Posterior vena cava (tissue), 2 donors: ENCODE results near the gene TIMM21. TPM values are rescaled to one million over a fixed set of nuclear protein-coding genes. Genes with fewer than 3 reads are reported as not detected.

Source experiments
- DNase-seq: peaks from one replicate; pipeline ENCODE4 v3.0.0-alpha.2; 2020; ENCODE audit warnings: low spot score
- intact Hi-C, 2 donors: fragments of 100-400 bp; cut with DNase I; formaldehyde crosslinking; loops; one replicate each; pipeline versions ENCODE4 v1.14.1 to v1.14.2; 2022 to 2023
- total RNA-seq, 2 donors: library from RNA; stranded (reverse); fragmentation: NEBNext Ultra II Directional; extraction: Animal tissue kit (Norgen Biotek cat#: 25700); gene quantifications; one replicate each; pipeline ENCODE4 v1.2.1, GENCODE V29; 2021
- donor health status: DM: yes; HTN: yes; CAD: no.
- donor health status: DM: yes; HTN: yes; CAD: no.

Gene TIMM21
- total RNA-seq, 2 donors from 2014 or later = 22.8 to 31.3 TPM

DNA sequence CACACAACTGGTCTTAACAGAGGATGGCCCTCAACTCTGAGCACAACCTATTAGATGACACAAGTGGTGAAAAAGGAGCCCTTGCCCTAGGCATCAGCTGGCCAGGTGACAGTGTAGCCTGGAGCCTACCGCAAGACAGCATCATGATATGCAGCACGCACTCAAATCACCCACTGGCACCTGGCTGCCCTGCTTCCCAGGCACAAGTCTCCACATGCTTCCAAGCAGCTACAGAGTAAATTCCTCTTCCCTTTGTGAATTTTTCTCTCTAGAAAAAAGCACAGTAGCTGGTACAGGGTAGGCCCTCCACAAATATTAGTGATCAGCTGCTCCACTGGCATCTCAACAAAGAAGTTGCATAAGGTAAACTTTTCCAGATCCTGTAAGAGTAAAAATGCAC, 6.7 kb upstream of the TIMM21 start:
- DNase-seq = no peak
- intact Hi-C loops = no loop called here

DNA sequence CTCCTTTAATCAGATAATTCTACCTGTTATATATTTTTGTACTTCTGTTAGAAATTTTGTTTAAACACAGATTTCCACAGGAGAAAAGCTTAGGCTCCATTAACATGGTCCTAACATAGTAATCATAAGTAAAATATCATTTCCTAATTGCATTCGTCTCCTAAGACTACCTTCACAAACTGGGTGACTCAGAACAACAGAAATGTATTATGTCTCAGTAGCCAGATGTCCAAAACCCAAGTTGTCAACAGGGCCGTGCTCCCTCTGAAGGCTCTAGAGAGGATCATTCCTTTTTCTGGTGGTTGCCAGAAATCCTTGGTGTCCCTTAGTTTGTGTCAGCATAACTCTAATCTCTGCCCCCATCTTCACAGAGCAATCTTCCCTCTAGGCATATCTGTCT, 6.1 kb upstream of the TIMM21 start:
- DNase-seq = no peak

DNA sequence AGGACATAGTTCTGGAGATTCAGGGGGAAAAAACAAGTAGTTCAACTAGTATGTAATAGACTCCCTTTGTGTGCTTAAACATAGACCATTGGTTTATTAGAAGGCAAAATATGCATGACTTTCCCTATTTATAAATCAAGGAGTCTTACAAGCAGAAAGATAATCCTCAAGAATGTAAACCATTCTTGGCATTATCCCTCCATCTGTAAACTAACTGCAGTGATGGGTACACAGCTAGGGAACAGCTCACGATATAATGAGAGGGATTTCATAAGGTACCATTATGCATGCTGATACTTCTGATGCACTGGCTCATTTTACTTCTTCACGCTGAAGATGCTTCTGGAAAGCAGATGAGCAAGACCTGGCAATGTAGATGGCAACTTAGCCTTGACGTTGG, 1.6 kb upstream of the TIMM21 start:
- DNase-seq = no peak
- intact Hi-C loops = no loop called here

More for the DNA sequence above, 6.1 kb upstream of the TIMM21 start:
- intact Hi-C loops = no loop called here

DNA sequence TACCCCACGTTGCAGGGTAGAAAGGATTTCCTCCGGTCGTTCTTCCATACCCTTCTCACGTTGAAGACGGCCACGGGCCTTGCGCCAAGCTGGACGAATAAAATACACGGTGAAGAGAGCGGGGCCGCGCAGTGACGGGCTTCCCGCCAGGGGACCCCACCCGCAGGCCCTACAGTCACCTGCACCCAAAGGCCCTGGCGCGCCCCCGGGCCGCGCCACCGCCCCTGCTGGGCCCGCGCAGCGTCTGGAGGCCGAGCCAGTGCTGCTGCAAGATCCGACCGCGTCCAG, 888 bp upstream of the TIMM21 start:
- intact Hi-C loops = no loop called here
- no peak for DNase-seq

DNA sequence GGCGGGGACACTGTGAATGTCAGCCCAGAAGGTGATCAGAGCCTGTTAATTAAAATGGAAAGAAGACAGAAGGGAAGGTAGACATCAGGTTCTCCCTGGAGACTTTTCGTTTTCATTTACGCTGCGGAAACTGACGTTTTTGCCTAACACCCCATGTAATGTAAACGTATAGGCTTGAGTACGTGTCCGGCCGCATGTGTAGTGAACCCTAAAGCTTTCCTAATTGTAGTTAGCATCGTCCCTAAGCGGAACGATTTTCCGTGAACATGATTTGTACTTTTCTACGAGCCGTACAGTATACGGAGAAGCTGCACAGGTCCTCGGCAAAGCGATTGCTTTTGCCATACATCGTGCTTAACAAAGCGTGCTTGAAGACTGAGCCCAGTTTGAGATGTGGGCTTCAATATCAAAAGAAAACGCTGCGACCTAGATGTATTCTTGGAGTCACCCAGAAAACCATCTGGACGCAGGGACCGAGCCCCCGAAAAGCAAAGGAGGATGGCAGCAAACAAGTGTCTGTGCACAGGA, 284 bp downstream of the TIMM21 start:
- intact Hi-C loops = no loop called here
- DNase-seq = no peak

DNA sequence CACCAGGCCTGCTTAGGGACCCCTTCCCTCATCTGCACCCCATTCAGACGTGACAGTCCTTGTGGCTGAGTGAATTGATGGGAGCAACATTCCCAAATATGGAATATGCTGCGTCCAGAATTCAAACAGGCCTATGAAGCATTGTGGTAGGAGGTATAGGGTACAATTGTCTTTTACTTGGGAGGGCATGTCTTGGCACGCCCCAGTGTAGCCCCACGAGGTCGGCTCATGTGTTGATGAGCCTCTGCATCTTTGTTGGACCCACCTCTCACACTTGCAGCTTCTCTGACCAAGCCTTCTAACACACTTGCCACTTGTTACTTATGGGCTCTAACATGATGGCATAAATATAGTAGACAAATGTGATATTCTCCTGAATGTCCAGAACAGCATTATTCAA, 1.6 kb downstream of the TIMM21 start:
- intact Hi-C loops = no loop called here
- no peak for DNase-seq

DNA sequence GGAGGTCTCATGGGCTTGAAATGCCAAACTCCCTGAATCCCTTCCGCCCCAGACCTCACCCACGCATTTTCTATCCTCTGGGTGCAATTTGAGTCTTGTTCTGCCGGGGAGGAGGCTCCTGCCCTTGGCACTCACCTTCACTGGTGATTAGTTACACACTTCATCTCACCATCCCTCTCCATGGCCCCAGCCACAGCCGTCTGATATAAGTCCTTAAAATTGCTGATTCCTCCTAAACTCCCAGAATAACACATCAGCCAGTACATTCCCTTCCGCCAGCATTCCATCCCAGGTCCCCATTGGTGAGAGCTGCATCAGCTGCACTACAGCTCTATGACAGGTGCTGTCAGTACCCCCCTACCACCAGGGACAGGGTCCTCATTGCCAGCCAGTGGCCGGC, 3.9 kb downstream of the TIMM21 start:
- intact Hi-C loops = no loop called here
- no peak for DNase-seq

DNA sequence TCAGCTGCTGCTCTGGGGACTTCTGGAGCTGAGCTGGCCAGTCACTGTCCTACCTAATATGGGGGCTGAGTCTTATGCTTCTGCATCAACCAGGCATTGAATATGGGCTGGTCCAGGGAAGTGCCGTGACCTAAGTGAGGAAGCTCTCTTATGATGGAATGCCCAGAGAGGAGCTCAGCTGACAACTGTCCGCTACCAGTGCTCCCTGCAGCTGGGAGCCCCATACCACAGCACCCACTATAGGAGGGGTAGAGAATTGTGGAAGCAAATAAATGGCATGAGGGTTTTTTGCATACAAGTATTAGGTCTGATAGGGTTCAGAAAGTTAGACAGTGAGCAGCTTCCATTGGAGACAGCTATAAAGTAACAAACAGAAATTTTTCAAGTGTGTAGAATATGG, 4.5 kb downstream of the TIMM21 start:
- DNase-seq = no peak
- intact Hi-C loops = no loop called here

DNA sequence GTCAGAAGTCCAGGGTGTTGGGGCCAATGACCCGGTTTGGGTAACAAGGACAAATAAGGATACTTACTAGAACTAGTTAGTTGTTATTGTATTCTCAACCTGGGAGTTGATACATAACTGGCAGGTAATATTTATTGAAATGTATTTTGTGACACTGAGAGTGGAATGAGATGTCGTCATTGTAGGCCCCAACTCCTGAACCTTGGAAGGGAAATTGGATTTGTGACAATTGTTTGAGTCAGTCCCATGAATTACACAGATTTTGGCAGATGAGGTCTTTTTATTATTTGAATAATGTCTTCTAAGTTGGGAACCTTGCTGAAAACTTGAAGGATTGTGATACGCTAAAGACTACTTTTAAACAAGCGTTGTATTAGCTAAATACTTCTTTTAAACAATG, 5.1 kb downstream of the TIMM21 start:
- intact Hi-C loops = no loop called here
- no peak for DNase-seq

DNA sequence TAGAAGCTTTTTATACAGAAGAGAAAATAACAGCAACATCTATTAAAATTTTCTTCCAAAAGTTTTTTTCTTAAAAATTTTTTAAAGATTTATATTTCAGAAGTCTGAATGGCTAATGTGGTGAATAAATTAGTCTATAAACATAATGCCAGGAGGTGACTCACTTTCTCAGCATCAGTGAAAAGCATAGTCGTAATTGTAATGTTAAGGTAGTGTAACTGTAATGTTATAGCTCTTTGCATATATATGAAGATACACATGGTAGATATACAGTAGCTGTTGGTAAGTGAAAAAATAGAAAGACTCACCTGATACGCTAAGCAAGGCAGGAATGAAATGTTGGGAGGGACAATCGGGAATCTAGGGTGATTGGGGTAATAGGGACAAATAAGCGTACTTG, 5.5 kb downstream of the TIMM21 start:
- intact Hi-C loops = no loop called here
- no peak for DNase-seq

DNA sequence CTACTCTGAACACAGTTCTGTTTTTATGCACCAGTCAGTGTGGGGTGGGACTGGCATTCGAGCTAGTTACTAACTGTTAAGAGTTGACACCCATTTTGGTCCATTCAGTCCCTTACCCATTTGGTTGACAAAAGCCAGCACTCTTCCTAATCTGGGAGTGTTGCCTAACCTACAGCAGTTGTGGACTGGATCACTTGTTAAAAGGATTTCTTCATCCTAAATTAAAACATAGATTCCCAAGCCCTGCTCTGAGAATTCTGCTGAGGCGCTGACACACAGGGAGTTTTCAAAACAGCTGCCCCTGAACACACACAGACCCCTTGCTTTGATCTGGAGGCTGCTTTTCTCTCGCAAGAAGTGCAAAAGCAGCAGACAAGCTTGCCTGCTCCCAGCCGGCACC, 6.4 kb downstream of the TIMM21 start:
- no peak for DNase-seq
- intact Hi-C loops = no loop called here

DNA sequence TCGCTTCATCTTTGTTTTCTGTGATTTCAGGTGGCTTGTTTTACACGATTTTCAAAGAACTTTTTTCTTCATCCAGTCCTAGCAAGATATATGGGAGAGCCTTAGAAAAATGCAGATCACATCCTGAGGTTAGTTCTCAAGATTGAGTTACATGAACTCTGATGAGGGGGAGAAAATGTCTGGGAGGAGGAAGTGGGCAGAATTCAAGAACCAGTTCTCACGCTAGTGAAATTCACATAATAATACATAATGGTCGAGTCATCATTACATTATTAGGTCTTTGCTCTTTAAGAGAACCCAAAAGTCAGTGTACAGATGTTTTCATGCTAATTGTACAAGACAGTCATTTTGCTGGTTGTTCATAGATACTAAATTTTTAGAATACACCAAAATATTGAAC, 7.0 kb downstream of the TIMM21 start:
- DNase-seq = no peak
- intact Hi-C loops = no loop called here

DNA sequence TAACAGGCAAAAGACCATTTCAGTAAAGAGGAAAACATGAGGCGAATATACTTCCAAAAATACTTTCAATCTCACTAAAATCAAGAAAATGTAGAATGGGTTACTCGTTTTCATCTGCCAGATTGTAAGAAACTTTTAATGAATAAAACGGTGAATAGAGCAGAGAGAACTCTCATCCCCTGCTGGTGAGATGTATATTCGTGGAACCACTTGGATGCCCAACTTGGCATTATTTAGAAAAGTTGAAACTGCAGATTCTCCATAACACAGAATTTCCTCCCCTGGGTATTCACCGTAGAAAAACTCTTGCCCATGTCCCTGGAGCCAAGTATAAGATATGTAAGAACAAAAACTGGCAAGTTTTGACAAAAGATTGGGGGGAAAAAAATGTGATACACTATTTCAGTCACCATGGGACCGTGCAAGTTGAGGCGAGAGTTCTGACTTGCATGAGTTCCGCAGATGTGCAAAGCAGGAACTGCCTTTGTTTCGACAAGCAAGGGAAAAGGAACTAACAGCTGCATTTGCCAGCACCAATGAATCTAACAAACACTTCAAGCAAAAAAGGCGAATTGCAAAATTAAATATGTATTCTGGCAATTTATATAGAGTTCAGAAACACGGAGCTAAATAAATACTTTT, 14.8 kb downstream of the TIMM21 start:
- intact Hi-C loops = no loop called here
- no peak for DNase-seq

DNA sequence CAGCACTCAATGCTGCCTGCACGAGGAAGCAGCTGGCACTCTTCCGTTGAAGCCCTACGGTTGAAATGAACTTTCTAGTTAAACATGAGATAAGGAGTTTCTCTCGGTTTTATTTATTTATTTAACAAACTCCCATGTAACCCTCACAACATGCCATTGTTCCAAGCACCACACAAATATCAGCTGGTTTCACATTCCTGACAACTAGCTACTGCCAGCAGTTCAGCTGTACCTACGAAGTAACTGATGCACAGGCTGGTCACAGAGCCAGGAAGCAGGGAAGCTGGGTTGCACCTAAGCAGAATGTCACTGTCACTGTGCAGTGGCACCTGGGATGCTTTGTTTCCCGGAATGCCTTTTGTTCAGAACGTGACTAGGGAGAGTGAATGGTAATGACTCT, 18.1 kb downstream of the TIMM21 start:
- no peak for DNase-seq
- intact Hi-C loops = no loop called here

DNA sequence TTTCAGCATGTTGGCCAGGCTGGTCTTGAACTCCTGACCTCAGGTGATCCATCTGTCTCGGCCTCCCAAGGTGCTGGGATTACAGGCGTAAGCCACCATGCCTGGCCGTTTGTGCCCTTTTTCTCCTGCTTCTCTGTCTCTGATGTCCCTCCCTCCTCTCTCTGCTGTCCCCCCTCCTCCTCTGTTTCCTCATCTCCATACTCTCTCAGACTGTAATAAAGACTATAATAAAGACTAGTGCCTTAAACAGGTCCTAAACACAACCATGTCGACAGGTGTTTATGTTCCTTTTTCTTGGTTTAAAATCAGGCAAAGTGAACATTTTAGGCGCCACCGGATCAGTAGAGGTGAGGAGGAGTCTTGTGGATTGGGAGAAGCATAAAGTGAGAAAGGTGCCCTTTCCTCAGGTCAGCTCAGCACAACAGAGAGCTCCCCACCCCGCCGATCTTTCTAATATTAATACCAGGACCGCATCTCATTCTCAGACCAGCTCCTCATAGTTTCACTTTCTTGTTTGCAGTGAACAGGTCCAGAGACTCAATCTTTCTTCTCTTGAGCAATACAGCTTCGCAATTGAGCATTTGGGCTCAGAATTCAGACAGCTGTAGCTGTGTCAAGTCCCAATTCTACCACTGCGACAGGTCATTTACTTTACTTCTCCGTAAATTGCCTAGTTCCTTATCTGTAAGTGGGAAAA, 23.7 kb downstream of the TIMM21 start:
- intact Hi-C loops = no loop called here

DNA sequence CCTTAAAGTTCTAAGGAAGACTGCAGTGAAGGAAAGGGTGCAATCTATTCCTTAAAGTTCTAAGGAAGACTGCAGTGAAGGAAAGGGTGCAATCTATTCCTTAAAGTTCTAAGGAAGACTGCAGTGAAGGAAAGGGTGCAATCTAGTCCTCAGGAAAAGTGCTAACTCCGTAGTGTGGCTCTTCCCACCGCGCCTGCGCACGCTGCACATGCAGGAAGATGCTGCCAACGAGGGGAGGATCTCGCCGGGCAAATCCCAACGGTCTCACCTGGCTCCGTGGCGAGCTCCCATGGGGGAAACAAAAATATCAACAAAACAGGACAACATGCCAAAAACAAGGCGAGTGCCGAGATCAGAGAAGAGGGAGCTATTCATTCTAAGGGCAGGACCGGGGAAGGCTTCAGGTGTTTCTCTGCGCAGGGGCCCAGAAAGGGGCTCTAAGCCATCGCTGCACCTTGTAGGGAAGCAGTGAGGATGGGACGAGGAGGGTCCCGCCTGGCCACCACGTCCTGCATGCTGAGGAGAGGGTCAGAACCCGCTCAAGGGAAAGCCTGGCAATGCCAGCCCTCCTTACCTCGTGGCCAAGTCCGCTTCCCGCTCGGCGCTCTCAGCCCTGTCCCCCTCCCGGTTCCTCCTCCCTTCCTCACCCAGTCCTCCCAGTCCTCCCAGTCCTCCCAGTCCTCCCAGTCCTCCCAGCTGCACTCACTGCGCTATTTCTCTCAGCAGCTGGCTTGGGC, 24.5 kb downstream of the TIMM21 start:
- intact Hi-C loops = no loop called here
- no peak for DNase-seq

More for the DNA sequence above, 23.7 kb downstream of the TIMM21 start:
- DNase-seq = no peak

DNA sequence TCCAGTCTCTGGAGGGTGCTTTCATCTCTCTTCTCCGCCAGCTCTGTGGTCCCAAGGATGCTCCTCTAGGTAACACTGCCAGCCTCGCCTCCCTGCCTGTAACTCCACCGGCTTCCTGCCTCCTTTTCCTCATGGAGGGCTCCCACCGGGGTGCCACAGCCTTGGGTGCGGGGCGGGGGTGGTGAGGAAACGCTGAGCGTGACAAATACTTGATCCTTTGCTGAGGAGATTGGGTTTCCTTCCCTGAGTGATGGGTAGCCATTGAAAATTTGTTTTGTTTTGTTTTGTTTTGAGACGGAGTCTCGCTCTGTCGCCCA, 25.1 kb downstream of the TIMM21 start:
- intact Hi-C loops = no loop called here
- DNase-seq = no peak

DNA sequence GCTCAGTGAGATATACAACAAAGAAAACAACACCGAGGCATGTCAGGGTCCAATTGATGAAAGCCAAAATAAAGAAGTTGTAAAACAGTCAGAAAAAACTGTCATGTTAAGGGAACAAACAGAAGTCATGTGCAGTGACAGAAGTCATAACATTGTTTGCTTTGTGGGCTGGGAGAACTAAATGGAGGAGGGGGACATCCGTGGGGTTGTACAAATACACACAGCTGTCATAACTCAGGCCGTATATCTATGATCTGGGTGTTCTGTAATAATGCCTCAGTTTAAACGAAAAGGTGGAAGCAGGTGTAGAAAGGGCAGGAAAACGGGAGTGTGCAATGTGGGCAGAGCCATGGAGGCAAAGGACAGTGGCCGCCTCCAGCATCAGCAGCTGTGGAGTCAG, 27.3 kb downstream of the TIMM21 start:
- no peak for DNase-seq
- intact Hi-C loops = no loop called here

DNA sequence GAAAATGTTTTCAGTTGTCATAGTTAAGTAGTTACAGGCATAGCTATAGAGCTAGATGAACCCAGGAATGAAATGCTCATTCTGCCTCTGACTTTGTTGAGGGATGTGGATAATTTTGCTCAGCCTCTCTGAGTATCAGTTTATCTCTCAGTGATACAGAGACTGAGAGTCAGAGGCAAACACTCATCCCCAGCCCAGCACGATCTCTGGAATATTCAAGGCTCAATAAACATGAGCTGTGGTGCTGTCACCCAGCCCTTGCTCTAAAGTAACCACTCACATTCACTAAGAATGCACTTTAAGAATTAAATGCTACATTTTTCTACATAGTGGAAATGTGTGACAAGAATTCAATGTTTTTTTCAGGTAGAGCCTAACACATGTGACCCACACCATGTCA, 30.6 kb downstream of the TIMM21 start:
- intact Hi-C loops = no loop called here
- DNase-seq = no peak

DNA sequence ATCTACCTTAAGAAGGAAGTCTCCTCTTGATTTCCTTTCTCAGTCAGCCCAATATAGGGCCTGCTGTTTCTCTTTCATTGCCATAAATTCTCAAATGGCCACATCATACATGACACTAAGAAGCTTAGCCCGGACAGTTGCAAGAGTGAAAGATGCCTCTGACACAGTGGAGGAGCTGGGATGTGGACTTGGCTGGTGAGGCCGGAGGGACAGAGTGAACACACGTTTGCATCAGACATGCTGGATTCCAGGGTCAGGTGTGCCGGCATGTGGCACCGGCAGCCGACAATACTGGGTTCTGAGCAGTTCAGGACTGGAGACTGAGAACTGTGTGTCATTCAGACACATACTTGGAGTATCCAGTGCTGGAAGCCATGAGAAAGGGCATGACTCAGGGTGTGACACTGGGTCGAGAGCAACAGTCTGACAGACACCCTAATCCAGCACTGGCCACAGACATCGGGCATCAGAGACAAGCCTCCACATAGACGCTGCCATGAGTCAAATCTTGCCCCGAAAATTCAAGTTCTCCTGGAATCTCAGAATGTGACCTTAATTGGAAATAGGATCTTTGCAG, 31.4 kb downstream of the TIMM21 start:
- no peak for DNase-seq
- intact Hi-C loops = no loop called here

DNA sequence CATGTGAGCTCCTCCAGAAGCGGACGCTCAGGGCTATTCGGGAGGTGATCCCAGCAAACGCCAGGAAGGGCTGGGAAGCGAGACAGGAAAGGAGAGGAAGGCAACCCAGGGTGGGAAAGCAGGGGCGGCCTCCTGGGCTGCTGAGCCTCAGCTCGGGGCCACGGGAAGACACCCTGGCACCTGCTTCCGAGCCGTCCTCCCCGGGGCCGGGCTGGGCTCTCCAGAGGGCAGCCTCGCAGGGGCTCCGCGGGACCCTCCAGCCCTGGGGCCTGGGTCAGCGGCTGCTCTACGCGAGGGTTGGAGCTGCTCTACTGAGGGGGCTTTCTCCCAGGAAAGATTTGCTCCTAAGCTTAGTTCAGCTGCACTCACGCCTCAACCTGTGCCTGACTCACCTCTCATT, 34.0 kb downstream of the TIMM21 start:
- no peak for DNase-seq
- intact Hi-C loops = no loop called here
